A204.1 (cell line): ENCODE results near the gene MATCAP1.

ENCODE experiments used
- FAIRE-seq: peaks from 2 replicates; lab custom pipeline; 2012; peaks lifted over from hg19 to GRCh38; lab: Jason Lieb, UNC

MATCAP1 gene

DNA sequence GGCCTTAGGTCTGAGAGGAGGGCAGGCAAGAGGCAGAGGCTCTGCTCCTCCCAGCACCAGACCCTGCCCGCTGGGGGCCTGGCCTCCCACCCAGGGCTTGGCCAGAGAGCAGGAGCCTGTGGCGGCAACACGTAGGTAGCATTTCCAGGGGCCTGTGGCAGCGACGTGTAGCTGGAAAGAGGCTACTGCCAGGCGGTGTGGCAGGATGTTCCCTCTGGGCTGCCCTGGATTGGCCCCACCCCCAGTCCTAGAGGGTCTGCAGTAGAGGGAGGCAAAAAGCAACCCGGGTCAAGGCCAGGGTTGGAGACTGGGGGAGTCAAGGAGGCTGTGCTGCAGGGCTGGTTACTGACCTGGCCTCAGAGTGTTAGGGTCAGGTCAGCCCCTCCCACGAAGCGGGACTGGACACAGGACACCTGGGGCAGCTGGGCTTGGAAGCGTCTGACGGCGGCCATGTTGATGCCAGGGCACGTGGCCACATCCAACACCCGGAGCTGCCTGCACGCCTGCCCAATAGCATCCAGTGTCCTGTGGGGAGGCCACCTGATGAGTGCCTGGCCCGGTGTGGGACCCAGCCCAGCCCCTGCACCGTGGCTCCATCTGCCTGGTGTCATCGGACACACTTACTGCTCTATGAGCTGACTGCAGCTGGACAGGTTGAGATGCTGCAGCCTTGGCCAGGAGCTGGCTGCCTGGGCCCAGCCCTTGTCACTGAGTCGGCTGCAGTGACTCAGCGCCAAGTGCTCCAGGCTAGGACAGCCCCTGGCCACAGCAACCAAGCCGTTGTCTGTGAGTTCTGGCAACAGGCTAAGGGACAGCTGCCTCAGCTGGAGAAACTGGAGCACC lies 23.7 kb upstream of the MATCAP1 start:
- no peak for FAIRE-seq

GRCh38 chr16:67206838-67207248 lies 23.1 kb upstream of the MATCAP1 start:
- no peak for FAIRE-seq

- FAIRE-seq, result no peak
Measured at GRCh38 chr16:67206129-67206837, 22.5 kb upstream of the MATCAP1 start.

DNA sequence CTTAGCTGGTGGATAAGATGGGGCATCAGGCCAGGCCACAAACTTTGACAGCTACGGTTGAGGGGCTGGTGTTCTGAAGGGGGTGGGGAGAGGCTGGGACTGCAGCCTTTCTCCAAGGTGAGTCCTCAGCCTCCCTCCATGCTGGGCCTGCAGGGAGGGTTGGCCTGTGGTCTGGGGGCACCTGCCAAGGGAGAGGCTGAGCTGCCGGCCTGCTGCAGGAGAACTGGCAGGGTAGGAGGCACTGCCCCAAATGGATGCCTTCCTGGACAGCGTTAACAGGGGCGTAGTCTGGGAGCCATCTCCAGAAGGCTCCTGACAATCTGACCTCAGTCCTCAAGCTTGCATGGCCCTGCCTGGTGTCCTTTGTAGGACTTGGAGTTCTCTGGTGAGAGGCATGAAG lies 20.3 kb upstream of the MATCAP1 start:
- FAIRE-seq, result no peak

DNA sequence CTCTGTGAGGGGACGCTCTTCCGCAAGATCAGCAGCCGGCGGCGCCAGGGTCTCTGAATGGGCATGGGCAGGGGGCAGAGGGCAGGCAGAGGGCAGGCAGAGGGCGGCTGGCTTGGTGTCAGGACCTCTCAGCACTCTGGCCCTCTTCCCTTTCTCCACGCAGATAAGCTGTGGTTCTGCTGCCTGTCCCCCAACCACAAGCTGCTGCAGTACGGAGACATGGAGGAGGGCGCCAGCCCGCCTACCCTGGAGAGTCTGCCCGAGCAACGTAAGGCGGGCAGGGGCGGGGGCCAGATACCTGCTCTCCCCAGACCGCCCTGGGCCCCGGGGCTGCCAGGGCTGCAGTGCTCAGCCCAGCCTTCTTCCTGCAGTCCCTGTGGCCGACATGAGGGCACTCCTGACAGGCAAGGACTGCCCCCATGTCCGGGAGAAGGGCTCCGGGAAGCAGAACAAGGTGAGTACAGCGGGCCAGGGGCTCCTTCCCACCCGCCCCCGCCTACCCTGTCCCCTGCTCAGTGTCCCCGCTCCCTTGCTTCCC lies 19.3 kb upstream of the MATCAP1 start:
- FAIRE-seq, result no peak

DNA sequence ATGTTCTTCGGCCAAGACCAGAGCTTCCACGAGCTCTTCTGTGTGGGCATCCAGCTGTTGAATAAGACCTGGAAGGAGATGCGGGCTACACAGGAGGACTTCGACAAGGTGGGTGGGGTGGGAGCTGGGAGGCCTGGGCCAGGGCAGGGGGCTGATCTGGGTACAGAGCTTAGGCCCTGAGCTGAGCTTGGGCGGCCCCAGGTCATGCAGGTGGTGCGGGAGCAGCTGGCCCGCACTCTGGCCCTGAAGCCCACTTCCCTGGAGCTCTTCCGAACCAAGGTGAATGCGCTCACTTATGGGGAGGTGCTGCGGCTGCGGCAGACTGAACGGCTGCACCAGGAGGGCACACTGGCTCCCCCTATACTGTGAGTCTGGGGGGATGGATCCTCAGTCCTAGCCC lies 18.7 kb upstream of the MATCAP1 start:
- no peak for FAIRE-seq

- no peak for FAIRE-seq
Measured at GRCh38 chr16:67201411-67202345, 17.9 kb upstream of the MATCAP1 start.

DNA sequence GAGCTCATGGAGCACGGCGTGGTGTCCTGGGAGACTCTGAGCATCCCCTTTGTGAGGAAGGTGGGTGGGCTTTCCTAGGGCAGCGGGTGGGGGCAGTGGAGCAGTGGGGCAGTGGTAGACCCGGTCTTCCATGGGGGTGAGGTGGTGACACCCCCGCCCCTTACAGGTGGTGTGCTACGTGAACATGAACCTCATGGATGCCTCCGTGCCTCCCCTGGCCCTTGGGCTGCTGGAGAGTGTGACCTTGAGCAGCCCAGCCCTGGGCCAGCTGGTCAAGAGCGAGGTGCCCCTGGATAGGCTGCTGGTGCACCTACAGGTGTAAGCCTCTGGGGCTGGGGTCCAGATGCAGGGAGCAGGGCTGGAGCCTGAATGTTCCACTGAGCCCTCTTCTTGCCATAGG lies 16.7 kb upstream of the MATCAP1 start:
- FAIRE-seq, result no peak

- FAIRE-seq, result no peak
Measured at GRCh38 chr16:67199808-67200198, 16.0 kb upstream of the MATCAP1 start.

GRCh38 chr16:67199011-67199807 lies 15.4 kb upstream of the MATCAP1 start, which contains the start of gene ELMO3:
ELMO3 (plus strand) TSS chr16:67199131; CDS start chr16:67199327, 196 bp downstream.
- FAIRE-seq, result no peak

GRCh38 chr16:67198238-67198734 lies 14.5 kb upstream of the MATCAP1 start:
- no peak for FAIRE-seq

DNA sequence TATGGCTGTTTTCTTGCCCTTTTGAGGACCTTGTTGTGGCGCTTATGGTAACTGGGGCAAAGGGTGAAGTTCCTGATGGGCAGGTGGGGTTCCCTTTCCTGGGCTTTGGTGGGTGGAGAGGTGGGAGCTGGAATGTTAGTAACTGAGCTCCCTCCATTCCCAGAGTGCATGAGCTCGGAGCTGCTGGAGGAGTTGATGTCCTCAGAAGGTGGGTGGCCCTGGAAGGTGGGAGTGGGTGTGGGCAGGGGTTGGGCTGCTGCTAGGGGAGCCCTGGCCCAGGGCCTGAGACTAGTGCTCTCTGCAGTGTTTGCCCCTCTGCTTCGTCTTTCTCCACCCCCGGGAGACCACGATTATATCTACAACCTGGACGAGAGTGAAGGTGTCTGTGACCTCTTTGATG lies 13.9 kb upstream of the MATCAP1 start:
- no peak for FAIRE-seq

DNA sequence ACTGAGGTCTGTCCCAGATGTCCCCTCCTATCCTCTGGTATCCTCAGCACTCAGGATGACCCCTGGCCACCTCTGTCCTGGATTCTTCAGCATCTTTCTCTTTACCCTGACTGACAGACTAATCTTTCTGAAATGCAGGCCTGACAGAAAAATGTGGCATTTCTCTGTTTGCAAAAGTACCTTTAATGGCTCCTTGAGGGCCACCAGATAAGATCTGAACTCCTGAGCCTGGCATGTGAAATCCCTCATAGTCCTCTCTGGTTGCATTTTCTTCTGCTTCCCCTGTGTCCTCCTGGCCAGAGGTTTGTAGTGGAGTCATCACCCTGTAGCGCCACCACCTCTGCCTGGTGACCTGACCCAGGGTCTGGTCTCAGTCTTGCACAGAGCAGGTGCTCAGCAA lies 13.1 kb upstream of the MATCAP1 start:
- no peak for FAIRE-seq

DNA sequence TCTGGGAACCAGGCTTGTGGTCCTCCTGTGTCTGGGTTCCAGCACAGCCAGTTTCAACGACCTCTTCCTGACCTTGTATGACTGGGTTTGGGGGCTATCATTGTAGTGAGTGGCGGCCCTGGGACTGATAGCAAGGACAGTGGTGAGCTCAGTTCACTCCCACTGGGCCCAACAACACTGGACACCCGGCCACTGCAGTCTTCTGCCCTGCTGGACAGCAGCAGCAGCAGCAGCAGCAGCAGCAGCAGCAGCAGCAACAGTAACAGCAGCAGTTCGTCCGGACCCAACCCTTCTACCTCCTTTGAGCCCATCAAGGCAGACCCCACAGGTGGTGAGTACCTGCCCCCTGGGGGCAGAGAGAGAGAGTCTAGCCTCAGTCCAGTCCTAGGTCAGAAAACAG lies 11.9 kb upstream of the MATCAP1 start:
- no peak for FAIRE-seq

- FAIRE-seq, result no peak
Measured at GRCh38 chr16:67194260-67194659, 10.5 kb upstream of the MATCAP1 start.

GRCh38 chr16:67193536-67193935 lies 9.8 kb upstream of the MATCAP1 start:
- no peak for FAIRE-seq

DNA sequence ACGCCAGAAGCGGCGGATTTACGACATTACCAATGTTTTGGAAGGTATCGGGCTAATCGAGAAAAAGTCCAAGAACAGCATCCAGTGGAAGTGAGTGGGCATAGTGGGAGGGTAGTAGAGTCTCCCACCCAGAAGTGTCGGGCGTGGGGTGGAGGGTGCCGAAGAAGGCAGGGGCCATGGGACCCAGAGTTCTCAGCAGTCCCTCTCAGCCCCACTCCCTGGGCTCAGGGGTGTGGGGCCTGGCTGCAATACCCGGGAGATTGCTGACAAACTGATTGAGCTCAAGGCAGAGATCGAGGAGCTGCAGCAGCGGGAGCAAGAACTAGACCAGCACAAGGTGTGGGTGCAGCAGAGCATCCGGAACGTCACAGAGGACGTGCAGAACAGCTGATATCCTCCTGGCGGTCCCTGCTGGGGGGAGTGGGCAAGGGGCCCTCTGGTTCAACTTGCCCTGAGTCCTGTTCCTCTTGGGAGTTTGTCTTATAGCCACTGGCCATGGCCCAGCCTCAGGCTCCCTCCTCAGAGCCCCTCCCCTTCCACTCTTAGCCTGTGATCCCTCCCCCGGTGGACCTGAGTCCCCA lies 9.1 kb upstream of the MATCAP1 start:
- FAIRE-seq, result no peak

DNA sequence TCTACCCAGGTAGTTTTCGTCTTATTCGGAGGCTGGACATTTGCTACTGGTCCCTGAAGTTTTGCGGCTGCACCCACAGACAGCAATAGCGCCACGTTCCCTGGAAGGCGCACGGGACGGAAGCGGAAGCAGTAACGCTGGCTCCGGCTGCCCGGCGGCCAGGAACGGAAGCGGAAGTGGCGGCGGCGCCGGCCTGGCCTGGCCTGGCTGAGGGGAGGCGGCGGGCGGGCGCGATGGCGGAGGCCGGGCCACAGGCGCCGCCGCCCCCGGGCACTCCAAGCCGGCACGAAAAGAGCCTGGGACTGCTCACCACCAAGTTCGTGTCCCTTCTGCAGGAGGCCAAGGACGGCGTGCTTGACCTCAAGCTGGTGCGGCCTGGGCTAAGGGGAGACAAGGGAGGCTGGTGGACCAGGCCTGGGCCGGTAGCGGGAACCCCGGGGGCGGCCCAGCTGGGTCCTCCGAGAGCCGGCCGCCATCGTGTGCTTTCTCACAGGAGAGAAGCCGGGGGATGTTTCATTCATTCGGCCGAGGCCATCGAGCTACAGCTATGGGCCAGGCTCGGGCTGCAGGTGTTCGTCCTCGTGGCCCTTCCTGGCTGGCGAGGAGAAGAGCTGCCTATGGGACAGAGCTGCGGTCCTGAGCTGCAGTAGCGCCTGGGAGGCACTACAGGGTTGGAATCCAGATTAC lies 8.4 kb upstream of the MATCAP1 start, which contains the start of gene E2F4:
TSS of gene E2F4 (plus strand) at position 161 of the 687 bp plus-strand sequence. CDS start at position 234, 73 bp downstream.
- FAIRE-seq, result peak; percentile 52

DNA sequence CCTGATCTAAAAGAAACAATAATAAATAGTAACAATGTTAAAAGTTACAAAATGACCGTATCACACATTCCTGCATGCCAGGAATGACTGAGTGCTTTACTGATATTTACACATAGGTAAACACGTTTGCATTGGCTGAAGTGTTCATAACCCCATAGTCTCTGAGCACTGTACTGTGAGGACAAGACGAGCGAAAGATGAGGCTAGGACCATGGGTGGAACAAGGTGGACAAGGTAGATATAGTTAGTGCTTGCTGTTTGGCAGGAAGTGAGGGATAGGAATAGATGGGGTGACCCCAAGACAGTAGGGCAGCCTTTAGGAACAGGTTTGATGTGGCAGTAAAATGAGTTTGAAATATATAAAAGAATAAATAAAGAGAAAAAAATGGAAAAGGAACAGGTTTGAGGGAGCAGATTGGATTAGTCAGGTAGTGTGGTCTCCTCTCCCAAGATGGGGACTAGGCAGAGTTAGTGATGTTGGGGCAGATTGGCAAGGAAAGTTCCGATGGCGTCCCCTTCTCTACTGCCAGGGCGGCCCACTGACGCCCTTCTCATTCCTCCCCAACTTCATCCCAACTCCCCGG lies 7.7 kb upstream of the MATCAP1 start:
- no peak for FAIRE-seq
